Effector CD8-positive, alpha-beta T cell (primary cell): ENCODE data around the gene DMD.
"Not testable (repeated sequence)": the region's sequence is repeated elsewhere in the genome, so short reads cannot be mapped to it uniquely, and the experiment has no call there.

Experiments
- DNase-seq: peaks from one replicate; lab custom pipeline; 2025; lab: John Stamatoyannopoulos, UW

Gene DMD

DNA sequence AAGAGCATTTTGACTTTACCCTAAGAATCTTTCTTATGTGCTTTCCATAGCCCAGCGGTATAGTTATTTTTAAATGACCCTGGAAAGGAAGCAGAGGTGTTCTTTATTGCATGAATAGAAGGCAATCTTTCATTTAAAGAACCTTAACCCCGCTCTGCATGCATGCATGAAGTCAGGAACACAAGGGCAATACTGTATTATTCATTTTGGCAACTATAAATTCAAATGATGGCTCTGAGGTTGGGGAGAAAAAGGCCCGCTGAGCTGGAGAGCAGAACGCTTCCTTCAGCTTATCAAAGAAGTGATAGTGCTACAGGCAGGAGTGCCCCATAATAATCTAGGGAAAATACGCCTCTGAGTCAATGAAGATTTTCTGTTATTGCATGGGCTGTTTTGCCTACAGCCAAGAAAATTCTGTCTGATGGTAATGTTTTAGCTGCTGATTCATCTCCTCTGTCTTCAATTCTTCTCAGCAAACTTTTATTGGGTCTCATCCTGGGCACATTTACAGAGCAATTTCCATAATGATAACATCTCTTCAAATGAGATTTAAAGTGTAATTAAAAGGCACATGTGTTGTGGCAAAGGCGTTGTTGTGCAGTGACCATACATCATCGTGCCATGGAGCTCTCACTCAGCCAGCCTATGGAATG lies 1687.3 kb downstream of the DMD start:
- no peak for DNase-seq

DNA sequence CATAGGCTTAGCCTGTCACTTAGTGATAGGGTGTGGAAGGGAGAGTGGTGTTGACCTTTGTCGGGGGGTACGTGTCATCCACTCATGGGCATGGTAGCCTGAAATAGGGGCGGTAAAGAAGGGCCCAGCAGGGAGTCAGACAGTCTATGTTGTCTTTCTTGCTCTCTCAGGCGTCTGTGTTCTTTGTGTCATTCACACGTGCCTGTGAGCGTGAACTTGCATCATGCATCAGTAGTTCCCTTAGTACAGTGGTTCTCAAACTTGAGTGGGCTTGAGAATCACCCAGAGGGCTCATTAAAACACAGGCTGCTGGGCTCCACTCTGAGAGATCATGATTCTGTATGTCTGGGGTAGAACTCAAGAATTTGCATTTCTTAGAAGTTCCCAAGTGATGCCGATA lies 1688.6 kb downstream of the DMD start:
- DNase-seq: no peak

DNA sequence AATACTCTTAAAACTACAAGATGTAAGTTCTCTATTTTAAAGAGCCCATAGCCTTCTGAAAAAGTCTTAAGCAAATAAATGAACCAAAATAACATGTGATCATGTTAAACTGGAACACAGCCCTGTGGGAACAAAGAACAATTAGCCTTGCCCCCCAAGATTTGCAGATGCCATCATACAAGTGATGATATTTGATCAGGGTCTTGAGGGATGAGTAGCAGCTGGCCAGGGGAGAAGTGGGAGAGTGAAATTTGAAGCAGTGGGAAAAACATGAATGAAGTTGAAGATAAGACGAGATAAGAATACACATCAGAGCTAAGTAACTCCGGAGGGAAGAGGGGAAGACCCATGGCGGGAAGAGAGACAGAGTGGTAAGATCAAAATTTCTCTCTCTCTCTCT lies 1689.4 kb downstream of the DMD start:
- no peak for DNase-seq

DNA sequence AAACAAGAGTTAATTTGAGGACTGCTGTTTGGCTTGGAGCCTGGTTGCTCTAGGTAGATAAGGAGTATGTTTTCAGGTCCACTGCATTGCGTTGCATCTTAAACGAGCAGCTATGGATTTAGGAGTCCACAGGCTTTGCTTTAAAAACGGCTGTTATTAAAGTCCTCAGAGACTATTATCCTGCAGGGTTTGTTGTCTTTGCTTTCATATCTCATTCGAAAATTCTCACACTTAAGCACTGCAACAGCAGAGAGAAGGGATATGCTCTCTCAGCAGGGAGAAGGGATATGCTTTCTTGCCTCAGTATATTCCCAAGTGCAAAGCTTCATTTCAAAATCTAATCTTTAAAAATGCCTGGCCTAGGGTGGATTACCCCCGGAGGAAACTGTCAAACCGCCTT lies 1694.8 kb downstream of the DMD start:
- no peak for DNase-seq

DNA sequence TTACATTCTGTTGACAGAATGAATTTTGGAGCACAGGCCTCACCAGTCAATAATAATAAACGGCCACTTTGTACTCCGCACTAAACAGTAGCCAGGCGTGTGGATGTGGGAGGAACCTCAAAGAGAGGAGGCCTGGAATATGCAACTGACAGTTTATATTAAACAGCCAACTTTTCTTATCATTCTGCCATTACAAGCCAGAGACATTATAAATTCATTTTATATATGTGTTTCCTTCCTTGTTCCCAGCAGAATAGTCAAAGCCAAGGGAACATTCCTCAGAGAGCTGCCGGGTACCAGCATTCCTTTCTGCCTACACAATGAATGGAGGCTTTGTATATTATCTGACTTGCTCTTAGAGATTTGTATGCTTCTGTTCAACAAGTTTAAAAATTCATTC lies 1703.0 kb downstream of the DMD start:
- DNase-seq: no peak

DNA sequence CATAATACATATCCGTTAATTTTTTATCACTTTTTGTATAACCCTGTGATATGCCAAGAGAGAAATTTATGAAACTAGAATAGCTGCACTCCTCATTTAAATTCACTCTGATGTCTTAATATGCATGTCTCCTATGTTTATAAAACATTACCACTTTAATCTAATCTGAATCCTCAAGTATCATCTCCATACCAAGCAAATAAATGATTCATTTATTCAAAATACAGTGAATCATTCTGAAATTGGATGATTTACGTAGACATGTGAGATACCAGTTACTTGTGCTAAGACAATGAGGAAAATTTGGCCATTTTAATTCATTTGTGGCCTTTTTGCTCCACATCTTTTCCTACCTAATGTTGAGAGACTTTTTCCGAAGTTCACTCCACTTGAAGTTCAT lies 1704.4 kb downstream of the DMD start:
- DNase-seq: no peak

DNA sequence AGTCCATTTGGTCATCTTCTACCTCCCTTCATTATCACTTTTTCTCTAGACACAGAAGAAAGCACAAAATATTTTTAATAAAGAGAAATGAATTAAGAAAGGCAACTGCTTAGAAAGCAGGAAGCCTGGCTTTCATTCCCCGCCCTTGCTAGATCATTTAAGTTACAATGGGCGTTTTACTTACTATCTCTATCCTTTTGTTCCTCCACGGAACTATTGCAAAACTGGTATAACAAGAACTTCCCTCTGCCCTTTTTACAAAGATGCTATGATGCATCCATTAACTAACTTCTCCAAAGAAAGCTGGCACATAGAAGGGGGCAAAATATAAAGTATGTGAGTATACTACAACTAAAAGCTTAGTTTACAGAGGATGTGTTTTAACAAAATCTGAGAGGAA lies 1705.0 kb downstream of the DMD start:
- no peak for DNase-seq

DNA sequence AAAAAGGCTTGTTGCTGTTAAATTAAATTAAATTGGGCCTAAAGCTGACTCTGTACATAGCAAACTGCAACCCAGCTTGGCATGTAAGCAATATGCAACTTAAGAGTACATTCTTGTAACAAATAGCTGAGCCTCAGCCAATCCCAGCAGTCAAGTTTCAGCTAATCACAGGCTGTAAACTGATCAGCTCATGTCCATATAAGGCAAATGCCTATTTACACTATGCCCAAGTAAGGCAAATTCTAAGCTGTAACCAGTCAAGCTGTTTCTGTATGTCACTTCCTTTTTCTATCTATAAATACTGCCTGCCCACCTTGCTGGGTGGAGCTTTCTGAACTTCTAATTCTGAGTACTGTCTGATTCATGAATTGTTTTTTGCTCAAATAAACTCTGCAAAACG lies 1710.4 kb downstream of the DMD start:
- no peak for DNase-seq

DNA sequence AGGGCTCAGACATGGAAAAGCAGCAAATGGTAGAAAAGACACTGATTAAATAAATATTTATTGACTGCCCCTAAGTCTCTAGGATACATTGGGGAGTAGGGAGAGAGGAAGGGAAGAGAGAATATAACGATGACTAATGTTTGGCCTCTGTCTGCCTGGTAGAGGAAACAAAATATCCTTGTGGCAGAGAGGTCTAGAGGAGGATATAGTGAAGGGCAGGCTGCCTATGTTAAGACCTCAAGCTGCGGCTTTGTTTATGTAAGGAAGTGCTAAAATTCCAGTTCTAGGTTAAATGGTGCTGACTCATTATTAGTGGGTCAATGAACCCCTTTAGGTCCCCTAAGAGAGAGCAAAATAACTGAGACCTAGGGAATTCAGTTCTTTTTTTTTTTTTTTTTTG lies 1712.2 kb downstream of the DMD start:
- DNase-seq: no peak

DNA sequence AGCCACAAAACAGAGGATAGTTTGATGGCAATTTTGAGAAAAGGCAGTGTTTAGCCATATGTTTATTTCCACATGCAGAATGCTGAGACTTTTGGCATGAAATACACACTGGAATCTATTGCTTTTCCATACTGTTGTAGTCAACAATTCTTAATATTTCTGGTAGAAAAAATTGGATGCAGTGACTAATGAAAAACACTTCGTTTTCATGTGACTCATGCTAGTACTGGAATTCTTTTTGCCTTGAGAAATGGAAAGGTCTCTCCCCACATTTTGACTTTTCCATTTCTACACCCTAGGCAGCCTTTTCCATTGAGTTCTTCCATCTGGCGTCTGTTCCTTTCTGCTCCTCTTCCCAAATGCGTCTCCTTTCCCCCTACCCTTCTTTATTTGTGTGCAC lies 1714.3 kb downstream of the DMD start:
- no peak for DNase-seq

DNA sequence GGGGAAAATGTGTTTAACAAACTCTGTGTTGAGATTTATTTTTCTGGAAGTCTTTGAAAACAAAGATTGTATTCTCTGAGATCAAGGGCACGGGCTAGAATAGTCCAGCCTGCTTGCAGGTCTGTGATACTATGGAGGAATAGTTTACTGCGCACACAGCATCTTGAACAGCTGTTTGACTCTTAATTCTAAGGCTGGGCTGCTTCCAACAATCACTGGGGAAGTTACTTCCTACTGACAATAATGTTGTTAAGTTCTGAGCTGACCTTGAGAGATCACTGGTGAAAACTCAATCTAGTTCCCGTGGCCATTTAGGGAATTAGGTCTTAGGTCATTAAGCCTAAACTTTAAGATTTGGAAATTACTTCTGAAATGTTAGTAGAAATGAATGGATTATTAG lies 1723.4 kb downstream of the DMD start:
- DNase-seq: no peak

DNA sequence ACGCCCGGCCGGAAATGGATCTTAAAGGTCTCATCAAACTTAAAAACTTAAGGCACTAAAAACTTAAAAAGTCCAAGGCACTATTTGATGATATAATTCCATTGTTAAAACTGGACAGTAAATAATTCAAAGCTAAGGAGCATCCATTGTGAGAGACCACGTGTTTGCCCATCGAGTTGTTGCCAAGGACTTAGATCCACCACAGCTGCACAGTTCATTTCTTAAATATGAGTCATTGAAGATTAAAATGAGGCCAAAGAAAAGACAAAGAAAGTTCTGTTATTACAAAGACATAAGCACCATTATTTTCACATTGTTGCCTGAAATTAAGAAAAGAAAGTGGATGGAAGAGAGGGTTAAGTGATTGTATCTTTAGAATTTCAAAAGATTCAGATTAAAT lies 1728.0 kb downstream of the DMD start:
- DNase-seq: no peak

DNA sequence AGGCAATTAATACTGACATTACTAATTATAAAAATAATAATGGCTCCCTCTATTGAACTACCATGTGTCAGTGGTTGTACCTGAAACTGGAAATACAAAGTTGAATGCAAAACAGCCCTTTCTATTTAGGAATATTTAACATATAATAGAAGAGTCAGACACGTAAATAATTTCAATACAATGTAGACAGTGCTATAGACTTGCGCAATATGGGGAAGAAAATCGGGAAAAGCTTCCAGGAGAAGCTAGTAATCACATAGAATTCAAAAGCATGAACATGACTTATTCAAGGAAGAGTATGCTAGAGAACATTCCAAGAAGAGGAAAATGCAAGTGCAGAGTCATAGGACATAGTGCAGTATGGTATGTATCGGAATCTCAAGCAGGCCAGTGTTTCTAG lies 1730.7 kb downstream of the DMD start:
- no peak for DNase-seq

DNA sequence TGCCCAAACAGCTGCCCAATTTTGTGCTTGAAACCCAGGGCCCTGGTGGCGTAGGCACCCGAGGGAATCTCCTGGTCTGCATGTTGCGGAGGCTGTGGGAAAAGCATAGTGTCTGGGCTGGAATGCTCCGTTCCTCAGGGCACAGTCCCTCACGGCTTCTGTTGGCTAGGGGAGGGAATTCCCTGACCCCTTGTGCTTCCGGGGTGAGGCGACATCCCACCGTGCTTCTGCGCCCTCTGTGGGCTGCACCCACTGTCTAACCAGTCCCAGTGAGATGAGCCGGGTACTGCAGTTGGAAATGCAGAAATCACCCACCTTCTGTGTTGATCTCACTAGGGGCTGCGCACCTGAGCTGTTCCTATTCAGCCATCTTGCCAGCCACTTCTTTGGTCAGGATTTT lies 1740.1 kb downstream of the DMD start:
- DNase-seq: no peak

DNA sequence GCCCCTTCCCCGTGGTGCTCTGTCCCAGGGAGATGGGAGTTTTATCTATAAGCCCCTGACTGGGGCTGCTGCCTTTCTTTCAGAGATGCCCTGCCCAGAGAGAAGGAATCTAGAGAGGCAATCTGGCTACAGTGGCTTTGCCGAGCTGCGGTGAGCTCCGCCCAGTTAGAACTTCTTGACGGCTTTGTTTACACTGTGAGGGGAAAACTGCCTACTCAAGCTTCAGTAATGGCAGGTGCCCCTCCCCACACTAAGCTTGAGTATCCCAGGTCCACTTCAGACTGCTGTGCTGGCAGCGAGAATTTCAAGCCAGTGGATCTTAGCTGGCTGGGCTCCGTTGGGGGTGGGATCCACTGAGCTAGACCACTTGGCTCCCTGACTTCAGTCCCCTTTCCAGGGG lies 1740.6 kb downstream of the DMD start:
- DNase-seq: not testable (repeated sequence)

DNA sequence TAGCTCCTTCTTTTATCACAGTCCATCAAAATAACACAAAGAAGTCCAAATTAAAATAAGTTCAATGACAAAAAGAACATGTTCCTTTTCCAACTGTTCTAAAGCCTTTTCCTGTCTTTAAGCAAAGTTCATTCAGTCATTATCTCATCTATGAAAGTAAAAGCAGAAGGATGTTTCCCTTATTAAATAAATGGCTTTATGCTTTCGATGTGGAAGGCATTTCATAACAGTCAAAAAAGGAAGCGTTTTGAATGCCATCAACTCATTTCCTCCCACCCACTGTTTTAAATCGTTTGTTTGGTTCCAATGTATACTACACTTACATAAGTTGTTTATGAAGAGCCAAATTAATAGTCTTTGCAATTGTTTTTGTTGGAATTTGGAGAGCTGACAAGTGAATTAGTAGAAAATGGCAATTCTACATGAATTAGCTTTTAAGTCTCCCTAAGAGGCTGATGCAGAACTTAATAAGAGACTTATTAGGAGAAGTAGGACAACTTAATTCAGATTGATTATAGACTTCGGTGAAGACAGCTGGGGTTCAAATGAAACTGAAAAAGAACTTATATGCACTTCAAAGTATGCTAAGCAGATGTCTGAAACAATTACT lies 1746.9 kb downstream of the DMD start:
- DNase-seq: no peak

DNA sequence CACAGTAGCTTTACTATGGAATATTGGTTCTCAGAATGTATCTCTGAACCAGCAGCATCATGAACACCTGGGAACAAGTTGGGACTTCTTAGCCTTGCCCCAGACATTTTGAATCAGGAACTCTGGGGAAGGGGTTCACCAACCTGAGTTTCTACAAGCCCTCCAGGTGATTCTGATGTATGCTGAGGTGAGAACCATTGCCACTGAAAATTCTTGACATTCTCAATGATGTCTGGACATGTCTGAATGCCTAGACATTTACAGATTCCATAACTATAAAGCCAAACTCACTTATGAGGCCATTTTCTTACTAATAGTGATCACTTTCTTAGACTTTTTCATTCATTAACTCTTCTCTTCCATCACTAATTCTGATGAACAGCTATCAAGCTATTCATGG lies 1750.1 kb downstream of the DMD start:
- no peak for DNase-seq

DNA sequence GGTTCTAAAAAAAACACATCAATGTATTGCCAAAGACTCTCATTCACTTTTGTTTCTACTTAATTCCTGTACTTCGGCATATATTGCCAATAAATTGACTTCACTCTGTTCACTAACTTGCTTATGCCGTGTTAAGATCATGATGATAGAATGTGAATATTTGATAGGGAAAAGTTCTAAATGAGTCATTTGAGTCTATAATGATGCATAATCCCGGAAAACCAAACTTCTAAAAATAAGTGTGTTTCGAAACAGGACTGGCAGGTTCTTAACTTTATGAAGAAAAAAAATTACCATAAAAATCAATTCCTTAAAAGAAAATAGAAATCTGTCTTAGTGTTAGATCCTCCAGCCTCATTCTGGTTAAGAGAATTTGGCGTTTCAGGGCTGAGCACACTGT lies 1752.0 kb downstream of the DMD start:
- DNase-seq: no peak

DNA sequence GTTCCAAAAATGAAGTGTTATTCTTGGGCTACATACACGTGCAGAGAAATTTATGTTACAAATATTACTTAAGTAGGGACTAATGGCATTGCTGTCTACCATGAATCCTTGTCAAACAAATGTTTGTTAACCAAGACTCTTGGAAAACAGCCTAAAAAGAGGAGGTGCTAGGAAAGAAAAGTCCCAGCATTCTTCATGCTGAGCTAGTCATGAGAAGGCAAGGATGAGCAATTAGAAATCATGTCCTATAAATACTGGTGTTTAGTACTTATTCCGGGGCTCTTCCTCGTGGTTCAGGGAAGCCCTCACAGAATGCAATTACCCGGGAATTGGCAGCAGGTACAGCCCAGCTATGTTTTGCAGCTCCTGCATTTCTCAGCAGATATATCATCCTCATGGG lies 1761.4 kb downstream of the DMD start:
- no peak for DNase-seq

DNA sequence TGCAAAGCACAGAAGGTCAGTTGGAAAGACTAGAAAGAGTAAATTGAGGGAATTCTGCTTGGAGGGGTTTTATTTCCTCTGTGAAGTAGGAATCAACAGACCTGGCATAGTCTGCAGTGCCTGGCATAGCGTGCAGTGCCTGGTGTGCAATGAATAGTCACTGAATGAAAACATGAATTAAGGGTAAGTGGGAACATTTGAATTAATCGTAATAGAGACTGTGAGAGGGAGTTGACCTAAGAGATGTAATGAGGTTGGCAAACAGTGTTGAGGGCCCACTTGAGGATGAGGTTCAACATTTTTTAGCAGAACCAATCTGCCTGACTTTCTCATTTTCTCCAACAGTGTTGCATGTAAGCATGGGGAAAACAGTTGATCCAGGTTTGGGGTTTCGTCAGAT lies 1762.3 kb downstream of the DMD start:
- DNase-seq: no peak

DNA sequence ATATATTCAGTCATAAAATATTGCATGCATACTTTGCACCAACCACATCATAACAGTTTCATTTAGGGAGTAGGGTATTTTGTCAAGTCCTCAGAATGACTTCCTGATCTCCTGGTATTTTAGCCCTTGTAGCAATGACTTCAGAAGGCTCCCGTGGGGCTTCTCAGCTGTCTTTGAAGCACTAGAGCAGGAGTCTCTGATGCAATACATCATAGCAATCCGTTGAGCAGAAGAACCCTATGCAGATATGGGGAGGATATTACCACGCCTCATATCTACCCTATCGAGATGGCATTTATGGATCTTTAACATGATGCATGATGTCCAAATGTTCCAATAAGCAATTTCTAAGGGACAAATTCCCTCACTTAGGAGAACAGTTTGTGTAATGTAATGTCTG lies 1765.8 kb downstream of the DMD start:
- DNase-seq: no peak

DNA sequence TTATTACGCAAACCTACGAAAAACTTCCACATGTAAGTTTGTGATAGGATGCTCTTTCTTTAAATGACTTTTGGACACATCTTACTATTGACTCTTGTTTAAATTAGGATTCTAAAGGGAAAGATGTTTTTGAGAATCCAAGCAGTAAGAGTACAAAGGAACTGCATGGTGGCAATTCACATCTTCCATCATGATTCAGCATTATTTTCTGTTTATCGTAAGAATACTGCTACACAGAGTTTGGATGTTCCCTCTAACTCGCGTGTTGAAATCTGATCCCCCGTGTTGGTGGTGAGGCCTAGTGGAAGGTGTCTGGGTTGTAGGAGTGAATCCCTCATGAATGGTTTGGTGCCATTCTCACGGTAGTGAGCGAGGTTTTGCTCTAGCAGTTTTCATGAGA lies 1767.7 kb downstream of the DMD start:
- DNase-seq: no peak

DNA sequence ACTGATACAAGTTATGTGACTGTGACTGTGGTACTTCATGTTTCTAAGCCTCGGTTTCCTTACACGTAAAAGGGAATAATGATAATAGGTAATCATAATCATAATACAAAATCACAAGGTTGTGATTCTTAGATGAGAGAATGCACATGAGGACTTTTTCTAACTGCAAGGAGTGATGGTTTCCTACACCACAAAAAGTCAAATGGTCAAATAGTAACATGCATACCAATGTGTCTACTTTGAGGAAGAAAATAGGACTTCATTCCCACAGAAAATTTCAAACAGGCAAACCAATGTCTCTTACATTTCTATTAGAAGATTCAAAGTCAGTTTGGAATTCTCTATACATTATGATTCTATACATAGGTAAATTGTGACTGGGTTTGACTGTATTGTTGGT lies 1770.8 kb downstream of the DMD start:
- DNase-seq: no peak

DNA sequence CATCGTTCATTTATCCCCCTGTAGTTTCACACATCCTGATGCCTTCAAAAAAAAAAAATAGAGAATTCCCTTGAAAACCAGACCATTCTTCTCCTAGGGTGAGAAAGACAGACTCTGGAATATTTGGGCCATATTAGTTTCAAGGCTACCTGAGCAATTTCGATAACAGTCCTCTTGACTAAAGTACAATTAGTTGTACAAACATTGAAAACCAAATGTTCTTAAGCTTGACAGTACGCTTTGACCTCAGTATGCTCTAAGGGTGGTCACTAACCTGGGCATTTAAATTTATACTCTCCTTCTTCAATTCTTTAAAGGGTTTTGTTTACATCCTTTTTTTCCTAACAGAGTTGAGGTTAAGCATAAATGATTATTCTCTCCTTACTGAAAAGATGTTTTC lies 1774.9 kb downstream of the DMD start:
- DNase-seq: no peak
